ENCODE results near the gene KLHL22. TPM values are rescaled to one million over a fixed set of nuclear protein-coding genes. Genes with fewer than 3 reads are reported as not detected.

Gene KLHL22
- total and polyA plus RNA-seq, 2 of the 13 experiments (the other 11 are each of a cell fraction or from before 2014, with no cell fraction given): 10.9 to 14.8 TPM

DNA sequence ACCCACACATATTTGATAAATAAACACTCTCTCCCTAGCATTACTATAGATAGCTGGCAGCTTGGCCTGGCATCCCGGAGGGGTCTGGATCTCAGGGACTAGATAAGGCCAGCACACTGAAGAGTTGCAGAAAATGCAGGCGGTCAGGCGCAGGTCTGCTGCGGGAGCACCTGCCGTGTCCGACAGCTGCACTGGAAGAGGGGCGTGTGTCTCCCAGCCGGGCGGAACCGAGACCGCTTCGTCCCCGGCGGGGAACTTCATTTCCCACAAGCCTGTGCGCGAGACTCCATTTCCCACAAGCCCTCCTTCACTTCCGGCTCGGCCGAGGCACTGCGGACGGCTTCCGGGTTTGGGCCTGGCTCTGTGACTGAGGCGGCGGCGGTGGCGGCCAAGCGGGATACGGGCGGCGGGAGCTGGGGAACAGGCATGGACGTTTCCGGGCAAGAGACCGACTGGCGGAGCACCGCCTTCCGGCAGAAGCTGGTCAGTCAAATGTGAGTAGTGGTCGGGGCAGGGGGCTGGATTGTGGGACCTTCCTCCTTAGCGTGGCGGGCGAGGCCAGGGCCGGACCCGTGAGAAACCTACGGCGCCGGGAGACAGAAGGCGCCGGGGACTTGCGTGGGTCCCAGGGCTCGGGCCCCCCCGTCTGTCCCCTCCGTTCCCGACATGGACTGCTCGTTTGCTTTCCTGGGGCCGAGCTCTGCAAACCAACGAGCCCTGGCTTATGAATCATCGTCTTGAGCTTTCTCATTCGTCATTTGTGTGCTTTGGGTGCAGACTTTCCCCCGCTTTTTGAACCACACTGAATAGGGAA is 11.9 kb upstream of the KLHL22 start, which contains the start of gene MED15 (continued):
- TF ChIP-seq, protein P1, sequence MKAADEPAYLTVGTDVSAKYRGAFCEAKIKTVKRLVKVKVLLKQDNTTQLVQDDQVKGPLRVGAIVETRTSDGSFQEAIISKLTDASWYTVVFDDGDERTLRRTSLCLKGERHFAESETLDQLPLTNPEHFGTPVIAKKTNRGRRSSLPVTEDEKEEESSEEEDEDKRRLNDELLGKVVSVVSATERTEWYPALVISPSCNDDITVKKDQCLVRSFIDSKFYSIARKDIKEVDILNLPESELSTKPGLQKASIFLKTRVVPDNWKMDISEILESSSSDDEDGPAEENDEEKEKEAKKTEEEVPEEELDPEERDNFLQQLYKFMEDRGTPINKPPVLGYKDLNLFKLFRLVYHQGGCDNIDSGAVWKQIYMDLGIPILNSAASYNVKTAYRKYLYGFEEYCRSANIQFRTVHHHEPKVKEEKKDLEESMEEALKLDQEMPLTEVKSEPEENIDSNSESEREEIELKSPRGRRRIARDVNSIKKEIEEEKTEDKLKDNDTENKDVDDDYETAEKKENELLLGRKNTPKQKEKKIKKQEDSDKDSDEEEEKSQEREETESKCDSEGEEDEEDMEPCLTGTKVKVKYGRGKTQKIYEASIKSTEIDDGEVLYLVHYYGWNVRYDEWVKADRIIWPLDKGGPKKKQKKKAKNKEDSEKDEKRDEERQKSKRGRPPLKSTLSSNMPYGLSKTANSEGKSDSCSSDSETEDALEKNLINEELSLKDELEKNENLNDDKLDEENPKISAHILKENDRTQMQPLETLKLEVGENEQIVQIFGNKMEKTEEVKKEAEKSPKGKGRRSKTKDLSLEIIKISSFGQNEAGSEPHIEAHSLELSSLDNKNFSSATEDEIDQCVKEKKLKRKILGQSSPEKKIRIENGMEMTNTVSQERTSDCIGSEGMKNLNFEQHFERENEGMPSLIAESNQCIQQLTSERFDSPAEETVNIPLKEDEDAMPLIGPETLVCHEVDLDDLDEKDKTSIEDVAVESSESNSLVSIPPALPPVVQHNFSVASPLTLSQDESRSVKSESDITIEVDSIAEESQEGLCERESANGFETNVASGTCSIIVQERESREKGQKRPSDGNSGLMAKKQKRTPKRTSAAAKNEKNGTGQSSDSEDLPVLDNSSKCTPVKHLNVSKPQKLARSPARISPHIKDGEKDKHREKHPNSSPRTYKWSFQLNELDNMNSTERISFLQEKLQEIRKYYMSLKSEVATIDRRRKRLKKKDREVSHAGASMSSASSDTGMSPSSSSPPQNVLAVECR (CRISPR knock-in tag; IDR thresholded peaks at IDR 0.05; ENCODE audit: borderline replicate concordance): peak; percentile 96
- TF ChIP-seq ZNF441 (CRISPR knock-in tag; IDR thresholded peaks at IDR 0.05; ENCODE audit: borderline replicate concordance): 0 out of 2 replicates have a peak, but pooled peaks have one; percentile 48
- no peak for TF ChIP-seq ZNF33B (CRISPR knock-in tag; IDR thresholded peaks at IDR 0.05)
- 0 out of 2 replicates have a peak, but pooled peaks have one; percentile 79 for TF ChIP-seq HOXA5 (CRISPR knock-in tag; IDR thresholded peaks at IDR 0.05)
- peak; percentile 90; the same call in 1 of the 2 replicates for TF ChIP-seq ZNF335 (CRISPR knock-in tag; IDR thresholded peaks at IDR 0.05)
- peak; percentile 65 for TF ChIP-seq ATF7-NPFF (CRISPR knock-in tag; IDR thresholded peaks at IDR 0.05; ENCODE audit: low read depth)
- peak; percentile 85; the same call in 1 of the 2 replicates for TF ChIP-seq ZNF205 (CRISPR knock-in tag; IDR thresholded peaks at IDR 0.05)
- TF ChIP-seq, protein P2, sequence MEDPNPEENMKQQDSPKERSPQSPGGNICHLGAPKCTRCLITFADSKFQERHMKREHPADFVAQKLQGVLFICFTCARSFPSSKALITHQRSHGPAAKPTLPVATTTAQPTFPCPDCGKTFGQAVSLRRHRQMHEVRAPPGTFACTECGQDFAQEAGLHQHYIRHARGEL (CRISPR knock-in tag; IDR thresholded peaks at IDR 0.05): peak; percentile 75; the same call in 1 of the 2 replicates
- TF ChIP-seq JUN (CRISPR knock-in tag; IDR thresholded peaks at IDR 0.05): peak; percentile 88; the same call in 1 of the 2 replicates
- TF ChIP-seq ZNF543 (CRISPR knock-in tag; IDR thresholded peaks at IDR 0.05): peak; percentile 68
- TF ChIP-seq, protein P3, sequence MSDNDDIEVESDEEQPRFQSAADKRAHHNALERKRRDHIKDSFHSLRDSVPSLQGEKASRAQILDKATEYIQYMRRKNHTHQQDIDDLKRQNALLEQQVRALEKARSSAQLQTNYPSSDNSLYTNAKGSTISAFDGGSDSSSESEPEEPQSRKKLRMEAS (IDR thresholded peaks at IDR 0.05): peak; percentile 64
- peak; percentile 59; the same call in 1 of the 2 replicates for TF ChIP-seq MIXL1 (CRISPR knock-in tag; IDR thresholded peaks at IDR 0.05)
- TF ChIP-seq ZBTB38 (CRISPR knock-in tag; IDR thresholded peaks at IDR 0.05): peak; percentile 79
- TF ChIP-seq, protein P4, sequence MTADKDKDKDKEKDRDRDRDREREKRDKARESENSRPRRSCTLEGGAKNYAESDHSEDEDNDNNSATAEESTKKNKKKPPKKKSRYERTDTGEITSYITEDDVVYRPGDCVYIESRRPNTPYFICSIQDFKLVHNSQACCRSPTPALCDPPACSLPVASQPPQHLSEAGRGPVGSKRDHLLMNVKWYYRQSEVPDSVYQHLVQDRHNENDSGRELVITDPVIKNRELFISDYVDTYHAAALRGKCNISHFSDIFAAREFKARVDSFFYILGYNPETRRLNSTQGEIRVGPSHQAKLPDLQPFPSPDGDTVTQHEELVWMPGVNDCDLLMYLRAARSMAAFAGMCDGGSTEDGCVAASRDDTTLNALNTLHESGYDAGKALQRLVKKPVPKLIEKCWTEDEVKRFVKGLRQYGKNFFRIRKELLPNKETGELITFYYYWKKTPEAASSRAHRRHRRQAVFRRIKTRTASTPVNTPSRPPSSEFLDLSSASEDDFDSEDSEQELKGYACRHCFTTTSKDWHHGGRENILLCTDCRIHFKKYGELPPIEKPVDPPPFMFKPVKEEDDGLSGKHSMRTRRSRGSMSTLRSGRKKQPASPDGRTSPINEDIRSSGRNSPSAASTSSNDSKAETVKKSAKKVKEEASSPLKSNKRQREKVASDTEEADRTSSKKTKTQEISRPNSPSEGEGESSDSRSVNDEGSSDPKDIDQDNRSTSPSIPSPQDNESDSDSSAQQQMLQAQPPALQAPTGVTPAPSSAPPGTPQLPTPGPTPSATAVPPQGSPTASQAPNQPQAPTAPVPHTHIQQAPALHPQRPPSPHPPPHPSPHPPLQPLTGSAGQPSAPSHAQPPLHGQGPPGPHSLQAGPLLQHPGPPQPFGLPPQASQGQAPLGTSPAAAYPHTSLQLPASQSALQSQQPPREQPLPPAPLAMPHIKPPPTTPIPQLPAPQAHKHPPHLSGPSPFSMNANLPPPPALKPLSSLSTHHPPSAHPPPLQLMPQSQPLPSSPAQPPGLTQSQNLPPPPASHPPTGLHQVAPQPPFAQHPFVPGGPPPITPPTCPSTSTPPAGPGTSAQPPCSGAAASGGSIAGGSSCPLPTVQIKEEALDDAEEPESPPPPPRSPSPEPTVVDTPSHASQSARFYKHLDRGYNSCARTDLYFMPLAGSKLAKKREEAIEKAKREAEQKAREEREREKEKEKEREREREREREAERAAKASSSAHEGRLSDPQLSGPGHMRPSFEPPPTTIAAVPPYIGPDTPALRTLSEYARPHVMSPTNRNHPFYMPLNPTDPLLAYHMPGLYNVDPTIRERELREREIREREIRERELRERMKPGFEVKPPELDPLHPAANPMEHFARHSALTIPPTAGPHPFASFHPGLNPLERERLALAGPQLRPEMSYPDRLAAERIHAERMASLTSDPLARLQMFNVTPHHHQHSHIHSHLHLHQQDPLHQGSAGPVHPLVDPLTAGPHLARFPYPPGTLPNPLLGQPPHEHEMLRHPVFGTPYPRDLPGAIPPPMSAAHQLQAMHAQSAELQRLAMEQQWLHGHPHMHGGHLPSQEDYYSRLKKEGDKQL (CRISPR knock-in tag; IDR thresholded peaks at IDR 0.05; ENCODE audit: low read depth): peak; percentile 43; the same call in 1 of the 2 replicates
- TF ChIP-seq HNRNPLL (IDR thresholded peaks at IDR 0.05; ENCODE audit: low read depth, low read length, poor library complexity, severe bottlenecking): peak; percentile 65
- no peak for TF ChIP-seq FIP1L1 (IDR thresholded peaks at IDR 0.05; ENCODE audit: borderline replicate concordance, insufficient read depth, low read depth, low read length)
- no peak for TF ChIP-seq ZNF850 (CRISPR knock-in tag; conservative IDR thresholded peaks at IDR 0.05)
- TF ChIP-seq GLI4 (CRISPR knock-in tag; IDR thresholded peaks at IDR 0.05; ENCODE audit: borderline replicate concordance): no peak
- TF ChIP-seq ZNF746 (CRISPR knock-in tag; IDR thresholded peaks at IDR 0.05): peak; percentile 69; the same call in 1 of the 2 replicates

Measured in HepG2 (cell line).